GM12891 (cell line): ENCODE results near the gene ZNF132.

Source experiments
- POLR2A ChIP-seq: IDR thresholded peaks from 2 replicates; pipeline ENCODE4 v1.6.1; 2011; ENCODE audit warnings: low read depth, low read length, control low read depth
- POLR2AphosphoS5 ChIP-seq: IDR thresholded peaks from 2 replicates; pipeline ENCODE4 v1.6.1; 2011; ENCODE audit warnings: low read depth, low read length, control low read depth
- SPI1 ChIP-seq: IDR thresholded peaks from 2 replicates; pipeline ENCODE4 v1.6.1; 2011; ENCODE audit warnings: low read depth, low read length, control low read depth
- TAF1 ChIP-seq: IDR thresholded peaks from 2 replicates; pipeline ENCODE4 v1.6.1; 2011; ENCODE audit warnings: low read depth, low read length, control low read depth

GRCh38 chr19:58456111-58456510, 16.2 kb upstream of the ZNF132 start:
- TF ChIP-seq POLR2AphosphoS5 (no peak), SPI1 (no peak), POLR2A (no peak), TAF1 (no peak)
